Activated CD4-positive, alpha-beta T cell treated with anti-CD3 and anti-CD28 coated beads for 36 hours (primary cell): ENCODE results near the gene TGFBR1. TPM values are rescaled to one million over a fixed set of nuclear protein-coding genes. Genes with fewer than 3 reads are reported as not detected.
A peak's percentile ranks its signal among the peaks of the same experiment; 100 is the strongest.

Source experiments
- ATAC-seq: fragments of 200-7000 bp; cut with Tn5 transposase; one replicate; pipeline ENCODE4 v1.10.0; 2021; ENCODE audit warnings: mild to moderate bottlenecking, moderate library complexity
- CTCF ChIA-PET: fragments of 350-600 bp; sonication (Branson Sonifier 250); formaldehyde crosslinking; loops from one replicate; lab custom pipeline; 2021; ENCODE audit warnings: antibody characterized with exemption; lab: Charles Lee
- POLR2A ChIA-PET: fragments of 350-600 bp; sonication (Branson Sonifier 250); formaldehyde crosslinking; loops from one replicate; lab custom pipeline; 2021; ENCODE audit warnings: antibody characterized with exemption, inconsistent platforms; lab: Charles Lee
- DNase-seq: peaks from one replicate; pipeline ENCODE4 v3.0.0-alpha.2; 2020
- H3K27ac Mint-ChIP-seq: one replicate; pipeline ENCODE4 v1.8.0; 2021; ENCODE audit warnings: mixed read lengths
- H3K27me3 Mint-ChIP-seq: one replicate; pipeline ENCODE4 v1.8.0; 2021; ENCODE audit warnings: mixed read lengths
- H3K36me3 Mint-ChIP-seq: one replicate; pipeline ENCODE4 v1.8.0; 2021; ENCODE audit warnings: low read depth, mixed read lengths
- H3K4me1 Mint-ChIP-seq: one replicate; pipeline ENCODE4 v1.8.0; 2021; ENCODE audit warnings: mixed read lengths
- H3K4me3 Mint-ChIP-seq: one replicate; pipeline ENCODE4 v1.8.0; 2021; ENCODE audit warnings: mild to moderate bottlenecking, moderate library complexity, mixed read lengths
- H3K9me3 Mint-ChIP-seq: one replicate; pipeline ENCODE4 v1.8.0; 2021; ENCODE audit warnings: low read depth, mixed read lengths
- intact Hi-C, 2 experiments: fragments of 100-400 bp; cut with DNase I in 1 of 2; cut with micrococcal nuclease in 1 of 2; formaldehyde crosslinking; loops; one replicate each; pipeline versions ENCODE4 v1.14.2 to v1.15.1; 2022 to 2024; cut with DNase I, micrococcal nuclease
- total RNA-seq, 2 experiments: library from RNA; stranded (reverse); gene quantifications; one replicate each; pipeline ENCODE4 v1.2.3, GENCODE V29; 2021

Gene TGFBR1
- total RNA-seq, 2 experiments from 2014 or later: 18.6 to 19.3 TPM

GRCh38 chr9:99169982-99170761 is 65.3 kb downstream of the TGFBR1 start:
- no peak for DNase-seq
- POLR2A ChIA-PET: no interaction called here
- Mint-ChIP-seq H3K9me3 (no peaks in the 10 kb centered on the region), H3K4me1 (peaks cover 28% of the 10 kb centered on the region), H3K4me3 (no peak overlapping the region), H3K27me3 (peaks cover 4% of the 10 kb centered on the region), H3K36me3 (no peaks in the 10 kb centered on the region), H3K27ac (no peak overlapping the region)
- intact Hi-C loops: loop anchor here in 1 of 2 experiments (5.0 to 10.0 kb wide), 2 partner anchors 842 to 1045 kb away; no protein-coding TSS in a partner anchor
- CTCF ChIA-PET: interaction anchor here (0.5 kb wide), 1 partner anchor 376 kb away, joined by 4 read pairs; no protein-coding TSS in a partner anchor
- ATAC-seq: no peak

- ATAC-seq: no peak
- Mint-ChIP-seq H3K36me3 (no peaks in the 10 kb centered on the region), H3K27ac (no peak overlapping the region), H3K4me3 (no peak overlapping the region), H3K9me3 (no peaks in the 10 kb centered on the region), H3K4me1 (peaks cover 20% of the 10 kb centered on the region), H3K27me3 (peaks cover 4% of the 10 kb centered on the region)
- intact Hi-C loops: no loop called here
- DNase-seq: no peak
- POLR2A ChIA-PET: interaction anchor here (0.5 kb wide), 1 partner anchor 1446 kb away, joined by 3 read pairs; no protein-coding TSS in a partner anchor
- CTCF ChIA-PET: interaction anchor here (0.6 to 2.9 kb wide), 3 partner anchors 8 to 280 kb away, joined by 3 to 22 read pairs (median 9); no protein-coding TSS in a partner anchor
Observed at GRCh38 chr9:99171225-99172123, 66.6 kb downstream of the TGFBR1 start.

- DNase-seq (no peak), ATAC-seq (no peak)
- peaks cover 4% of the 10 kb centered on the region for H3K27me3 Mint-ChIP-seq
- H3K4me3 Mint-ChIP-seq: no peak overlapping the region
- CTCF ChIA-PET: interaction anchor here (0.7 to 2.9 kb wide), 4 partner anchors 9 to 649 kb away, joined by 3 to 22 read pairs (median 6); partner anchors contain the start of gene NR4A3
- intact Hi-C loops: no loop called here
- no peak overlapping the region for H3K27ac Mint-ChIP-seq
- H3K36me3 Mint-ChIP-seq: no peaks in the 10 kb centered on the region
- H3K9me3 Mint-ChIP-seq: no peaks in the 10 kb centered on the region
- peaks cover 15% of the 10 kb centered on the region for H3K4me1 Mint-ChIP-seq
- POLR2A ChIA-PET: interaction anchor here (0.5 kb wide), 1 partner anchor 1445 kb away, joined by 3 read pairs; no protein-coding TSS in a partner anchor
Observed at GRCh38 chr9:99172124-99173091, 67.5 kb downstream of the TGFBR1 start.

- peak; percentile 86 for ATAC-seq
- no peak overlapping the region for H3K4me3 Mint-ChIP-seq
- CTCF ChIA-PET: interaction anchor here (0.6 to 2.9 kb wide), 6 partner anchors 9 to 648 kb away, joined by 3 to 22 read pairs (median 3); partner anchors contain the start of gene NR4A3
- intact Hi-C loops: no loop called here
- POLR2A ChIA-PET: no interaction called here
- H3K4me1 Mint-ChIP-seq: peaks cover 5% of the 10 kb centered on the region
- H3K27ac Mint-ChIP-seq: no peak overlapping the region
- no peak for DNase-seq
- peaks cover 4% of the 10 kb centered on the region for H3K27me3 Mint-ChIP-seq
- H3K9me3 Mint-ChIP-seq: no peaks in the 10 kb centered on the region
- no peaks in the 10 kb centered on the region for H3K36me3 Mint-ChIP-seq
Observed at GRCh38 chr9:99173570-99174504, 68.9 kb downstream of the TGFBR1 start.

- no peaks in the 10 kb centered on the region for H3K36me3 Mint-ChIP-seq
- ChIA-PET CTCF (interaction anchor here (0.8 to 1.9 kb wide), 2 partner anchors 8 to 822 kb away, joined by 3 to 5 read pairs; no protein-coding TSS in a partner anchor), POLR2A (no interaction called here)
- H3K4me1 Mint-ChIP-seq: peaks cover 28% of the 10 kb centered on the region
- ATAC-seq: no peak
- DNase-seq: no peak
- H3K4me3 Mint-ChIP-seq: no peak overlapping the region
- peaks cover 4% of the 10 kb centered on the region for H3K27me3 Mint-ChIP-seq
- H3K27ac Mint-ChIP-seq: no peak overlapping the region
- intact Hi-C loops: no loop called here
- no peaks in the 10 kb centered on the region for H3K9me3 Mint-ChIP-seq
Observed at GRCh38 chr9:99176527-99177013, 71.7 kb downstream of the TGFBR1 start.

- H3K27me3 Mint-ChIP-seq: peaks cover 4% of the 10 kb centered on the region
- ATAC-seq: no peak
- intact Hi-C loops: no loop called here
- H3K4me3 Mint-ChIP-seq: no peak overlapping the region
- ChIA-PET CTCF (interaction anchor here (1.0 to 1.5 kb wide), 3 partner anchors 13 to 21 kb away, joined by 3 to 6 read pairs (median 4); no protein-coding TSS in a partner anchor), POLR2A (no interaction called here)
- H3K27ac Mint-ChIP-seq: no peak overlapping the region
- no peaks in the 10 kb centered on the region for H3K9me3 Mint-ChIP-seq
- H3K4me1 Mint-ChIP-seq: peaks cover 39% of the 10 kb centered on the region
- no peak for DNase-seq
- no peaks in the 10 kb centered on the region for H3K36me3 Mint-ChIP-seq
Observed at GRCh38 chr9:99177576-99178366, 72.9 kb downstream of the TGFBR1 start.

- intact Hi-C loops: no loop called here
- ChIA-PET POLR2A (no interaction called here), CTCF (interaction anchor here (1.4 to 1.5 kb wide), 2 partner anchors 15 to 16 kb away, joined by 3 to 6 read pairs; no protein-coding TSS in a partner anchor)
- H3K4me1 Mint-ChIP-seq: peaks cover 44% of the 10 kb centered on the region
- DNase-seq (no peak), ATAC-seq (no peak)
- no peaks in the 10 kb centered on the region for H3K9me3 Mint-ChIP-seq
- H3K27me3 Mint-ChIP-seq: no peaks in the 10 kb centered on the region
- no peak overlapping the region for H3K4me3 Mint-ChIP-seq
- no peaks in the 10 kb centered on the region for H3K36me3 Mint-ChIP-seq
- H3K27ac Mint-ChIP-seq: no peak overlapping the region
Observed at GRCh38 chr9:99178912-99179872, 74.3 kb downstream of the TGFBR1 start.

- Mint-ChIP-seq H3K36me3 (no peaks in the 10 kb centered on the region), H3K27ac (peak overlapping the region; percentile 77), H3K9me3 (no peaks in the 10 kb centered on the region), H3K27me3 (no peaks in the 10 kb centered on the region), H3K4me1 (peaks cover 48% of the 10 kb centered on the region), H3K4me3 (no peak overlapping the region)
- ChIA-PET CTCF (interaction anchor here (0.6 to 0.8 kb wide), 4 partner anchors 15 to 1195 kb away, joined by 3 read pairs; no protein-coding TSS in a partner anchor), POLR2A (no interaction called here)
- DNase-seq (no peak), ATAC-seq (peak; percentile 68)
- intact Hi-C loops: loop anchor here (1.0 to 10.0 kb wide), 6 partner anchors 17 to 1417 kb away; partner anchors contain the start of gene NR4A3 (in 1 of the 2)
Observed at GRCh38 chr9:99180199-99180598, 75.3 kb downstream of the TGFBR1 start.
